A673 (cell line): Measurements from ENCODE around the gene POLDIP3. TPM values are rescaled to one million over a fixed set of nuclear protein-coding genes. Genes with fewer than 3 reads are reported as not detected.
A peak's percentile ranks its signal among the peaks of the same experiment; 100 is the strongest.

Experiments used
- Bru-seq: library from RNA; stranded (reverse); fragments of 400-500 nt; gene quantifications from one replicate; lab custom pipeline; 2021; lab: Mats Ljungman, UMichigan
- BruChase-seq, 2 experiments: library from RNA; stranded (reverse); fragments of 400-500 nt; gene quantifications; one replicate each; lab custom pipeline; 2021; lab: Mats Ljungman, UMichigan
- BruUV-seq: library from RNA; stranded (reverse); fragments of 400-500 nt; replicated peaks from 2 replicates; lab custom pipeline; 2021; lab: Mats Ljungman, UMichigan
- CTCF ChIA-PET: fragments of 300-600 bp; sonication (Branson Sonifier 250); formaldehyde crosslinking; loops from one replicate; lab custom pipeline; 2022; ENCODE audit warnings: antibody characterized with exemption; lab: Charles Lee
- POLR2A ChIA-PET: fragments of 300-600 bp; sonication (Branson Sonifier 250); formaldehyde crosslinking; loops from one replicate; lab custom pipeline; 2022; ENCODE audit warnings: antibody characterized with exemption; ENCODE audit not compliant: low non-redundant PET; lab: Charles Lee
- DNase-seq: peaks from one replicate; pipeline ENCODE4 v3.0.0-alpha.2; 2015; ENCODE audit warnings: low spot score
- H3K27ac ChIP-seq: fragments of 200-600 bp; sonication (generic); 2 replicates; pipeline ENCODE4 v1.5.1; 2016; ENCODE audit warnings: mixed run types, low read depth, mild to moderate bottlenecking, mixed read lengths, antibody characterized with exemption, low read length; ENCODE audit not compliant: poor library complexity, severe bottlenecking
- H3K27me3 ChIP-seq: fragments of 200-600 bp; sonication (generic); replicated peaks from 2 replicates; pipeline ENCODE4 v1.6.1; 2017; ENCODE audit warnings: mixed run types, low read depth, mild to moderate bottlenecking, mixed read lengths, antibody characterized with exemption, low read length; ENCODE audit not compliant: insufficient read depth, poor library complexity
- H3K36me3 ChIP-seq: fragments of 200-600 bp; sonication (generic); 2 replicates; pipeline ENCODE4 v1.6.1; 2016; ENCODE audit warnings: mixed run types, mild to moderate bottlenecking, mixed read lengths, antibody characterized with exemption, low read length; ENCODE audit not compliant: insufficient read depth, poor library complexity, severe bottlenecking
- H3K4me1 ChIP-seq: fragments of 200-600 bp; sonication (generic); 2 replicates; pipeline ENCODE4 v1.6.1; 2017; ENCODE audit warnings: mixed run types, mild to moderate bottlenecking, mixed read lengths, antibody characterized with exemption, low read length; ENCODE audit not compliant: insufficient read depth, poor library complexity, severe bottlenecking
- H3K4me3 ChIP-seq: fragments of 200-600 bp; sonication (generic); 2 replicates; pipeline ENCODE4 v1.5.1; 2016; ENCODE audit warnings: low read depth, mixed run types, mild to moderate bottlenecking, mixed read lengths, low read length; ENCODE audit not compliant: poor library complexity, severe bottlenecking
- H3K9me3 ChIP-seq: fragments of 200-600 bp; sonication (generic); 2 replicates; pipeline ENCODE4 v1.6.1; 2016; ENCODE audit warnings: mixed run types, low read depth, mild to moderate bottlenecking, mixed read lengths, antibody characterized with exemption, low read length; ENCODE audit not compliant: poor library complexity, severe bottlenecking
- CTCF ChIP-seq: fragments of 300-800, 200-600 bp; sonication (generic); conservative IDR thresholded peaks from 2 replicates; pipeline ENCODE4 v1.5.1; 2017; ENCODE audit warnings: low read depth, mild to moderate bottlenecking, antibody characterized with exemption, low read length, moderate library complexity, mixed read lengths
- EZH2 ChIP-seq: fragments of 200-600 bp; sonication (generic); IDR thresholded peaks from 2 replicates; pipeline ENCODE4 v1.6.1; 2017; ENCODE audit warnings: borderline replicate concordance, low read depth, mild to moderate bottlenecking, mixed read lengths, antibody characterized with exemption, low read length; ENCODE audit not compliant: poor library complexity, severe bottlenecking
- intact Hi-C: fragments of 100-400 bp; cut with micrococcal nuclease; formaldehyde crosslinking; loops from one replicate; pipeline ENCODE4 v1.10.0; 2022; ENCODE audit not compliant: unreplicated experiment
- long read RNA-seq: library from polyadenylated mRNA; stranded (forward); transcript quantifications from one replicate; pipeline ENCODE4 v2.0.0, GENCODE V29; 2022
- total RNA-seq: library from RNA; stranded (reverse); gene quantifications from 2 replicates; pipeline ENCODE4 v1.2.3, GENCODE V29; 2021

Gene POLDIP3
- total RNA-seq = 131 and 134 TPM in 2 replicates
- Bru-seq, nascent RNA = percentile 88 among the genes with signal in this experiment
- BruChase-seq, experiment 1, labeled RNA remaining after a 2-hour chase = percentile 87 among the genes with signal in this experiment
- percentile 93 among the genes with signal in this experiment for BruChase-seq, experiment 2, labeled RNA remaining after a 6-hour chase
- long read RNA-seq, transcript POLDIP3-201 (9 exons, 3,441 nt) = major isoform, 169 of 447 reads
- long read RNA-seq, transcript POLDIP3-203 (8 exons, 3,323 nt) = minor isoform, 90 of 447 reads
- long read RNA-seq, partial matches to known transcripts = 9 of 447 reads
- long read RNA-seq, other reads (novel, unspliced or antisense) = 179 of 447 reads

- ChIA-PET CTCF (no interaction called here), POLR2A (interaction anchor here (0.6 to 0.8 kb wide), 8 partner anchors 18 to 595 kb away, joined by 3 to 10 read pairs (median 4); no protein-coding TSS in a partner anchor)
- Histone ChIP-seq H3K4me1 (peaks cover 41% of the 10 kb centered on the region), H3K9me3 (no peaks in the 10 kb centered on the region), H3K27ac (peak within 1 kb of the TSS; percentile 97), H3K4me3 (peak within 1 kb of the TSS; percentile 77), H3K36me3 (peaks cover 21% of the 10 kb centered on the region), H3K27me3 (no peaks in the 10 kb centered on the region)
- intact Hi-C loops = loop anchor here (2.0 kb wide), 1 partner anchor 32 kb away; no protein-coding TSS in a partner anchor
- no TSS peak for BruUV-seq
- DNase-seq = peak; percentile 98
- TF ChIP-seq CTCF (no peak; the same call in 1 of the 2 replicates), EZH2 (no peak)
These were observed at the start of gene POLDIP3 for GRCh38 chr22:42614312-42615091. TSS of gene POLDIP3 (minus strand) at chr22:42614883. CDS start at chr22:42614857, 26 bp downstream.

- intact Hi-C loops = loop anchor here (5.0 kb wide), 2 partner anchors 160 to 430 kb away; no protein-coding TSS in a partner anchor
- peak; percentile 87 for DNase-seq
- Histone ChIP-seq H3K27ac (peak overlapping the region; percentile 43), H3K27me3 (no peaks in the 10 kb centered on the region), H3K4me3 (peak overlapping the region; percentile 62), H3K4me1 (no peaks in the 10 kb centered on the region), H3K36me3 (no peaks in the 10 kb centered on the region), H3K9me3 (no peaks in the 10 kb centered on the region)
- ChIA-PET CTCF (interaction anchor here (0.6 kb wide), 1 partner anchor 463 kb away, joined by 5 read pairs; no protein-coding TSS in a partner anchor), POLR2A (no interaction called here)
- no peak for TF ChIP-seq EZH2
- TF ChIP-seq CTCF = peak; percentile 91
- no TSS peak for BruUV-seq
These were observed 47.5 kb upstream of the POLDIP3 start for GRCh38 chr22:42661985-42662831.

GRCh38 chr22:42656578-42656977 lies 41.9 kb upstream of the POLDIP3 start:
- TF ChIP-seq EZH2 = no peak
- no peak for TF ChIP-seq CTCF
- Histone ChIP-seq H3K27ac (no peak overlapping the region), H3K36me3 (no peaks in the 10 kb centered on the region), H3K4me1 (no peaks in the 10 kb centered on the region), H3K27me3 (no peaks in the 10 kb centered on the region), H3K4me3 (no peak overlapping the region), H3K9me3 (no peaks in the 10 kb centered on the region)
- ChIA-PET CTCF (no interaction called here), POLR2A (no interaction called here)
- DNase-seq = no peak
- no TSS peak for BruUV-seq
- intact Hi-C loops = no loop called here
